Bone marrow (tissue), 2 donors: ENCODE measurements around the gene DDX56.
"Not testable (repeated sequence)": the region's sequence is repeated elsewhere in the genome, so short reads cannot be mapped to it uniquely, and the experiment has no call there.

Experiments used
- DNase-seq, 2 donors: peaks; one replicate each; lab custom pipeline; 2025; lab: John Stamatoyannopoulos, UW

DDX56 gene

DNA sequence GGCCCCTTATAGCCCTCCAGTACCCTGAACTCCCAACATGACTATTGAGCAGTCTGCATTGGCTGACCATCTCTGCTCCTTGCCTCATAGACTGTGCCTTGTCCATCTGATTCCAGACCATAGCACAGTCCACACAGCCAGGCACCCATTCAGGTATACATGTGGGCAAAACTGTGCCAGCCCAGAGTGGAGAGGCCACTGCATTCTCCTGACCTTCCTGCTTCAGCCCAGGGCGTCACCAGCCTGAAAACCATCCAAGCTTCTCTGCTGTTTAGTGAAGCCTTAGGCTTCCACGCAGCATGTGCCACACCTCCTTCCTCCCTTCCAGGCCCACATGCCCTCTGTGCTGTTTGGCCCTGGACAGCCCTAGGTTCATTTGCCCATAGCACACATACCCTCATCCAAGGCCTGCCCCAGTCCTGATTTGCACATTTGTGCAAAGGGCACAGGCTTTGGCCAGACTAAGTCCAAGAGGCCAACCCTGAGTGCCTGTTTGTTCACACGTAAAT is 10.5 kb downstream of the DDX56 start:
- no peak for DNase-seq

DNA sequence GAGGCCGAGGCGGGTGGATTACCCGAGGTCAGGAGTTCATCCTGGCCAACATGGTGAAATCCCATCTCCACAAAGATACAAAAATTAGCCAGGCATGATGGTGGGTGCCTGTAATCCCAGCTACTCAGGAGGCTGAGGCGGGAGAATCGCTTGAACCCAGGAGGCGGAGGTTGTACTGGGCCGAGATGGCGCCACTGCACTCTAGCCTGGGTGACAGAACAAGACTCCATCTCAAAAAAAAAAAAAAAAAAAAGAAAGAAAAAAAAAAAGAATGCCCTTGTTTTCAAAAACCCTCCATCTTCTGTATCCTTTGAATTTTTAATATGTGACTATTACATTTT is 11.1 kb downstream of the DDX56 start:
- DNase-seq: not testable (repeated sequence)

DNA sequence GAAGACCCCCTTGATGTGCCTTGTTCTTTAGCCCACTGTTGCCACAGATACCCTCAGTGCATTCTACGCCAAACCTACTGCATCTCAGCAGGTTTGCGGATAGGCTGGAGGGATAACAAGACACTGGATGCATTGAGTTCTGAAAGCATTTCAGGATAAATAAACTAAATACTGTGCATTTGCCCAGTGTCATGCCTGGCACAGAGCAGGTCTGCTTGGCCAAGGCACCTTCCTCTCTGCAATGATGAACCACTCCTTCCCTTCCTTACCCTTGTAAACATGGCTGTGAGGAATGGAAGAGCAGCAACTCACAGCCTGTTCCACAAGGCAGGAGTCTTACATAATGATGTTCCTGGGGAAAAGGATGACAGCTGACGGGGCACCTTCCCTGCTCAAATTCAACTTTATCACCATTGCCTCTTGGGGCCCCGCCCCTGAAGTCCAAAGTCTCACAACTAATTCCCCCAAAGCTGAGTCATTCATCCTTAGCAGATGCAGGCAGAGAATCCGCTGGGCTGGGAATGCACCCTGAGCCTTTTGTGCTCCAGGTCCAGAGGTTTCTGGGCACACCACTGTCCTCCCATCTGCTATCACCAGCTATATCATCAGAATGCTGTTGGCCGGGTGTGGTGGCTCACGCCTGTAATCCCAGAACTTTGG is 11.6 kb downstream of the DDX56 start:
- no peak for DNase-seq

DNA sequence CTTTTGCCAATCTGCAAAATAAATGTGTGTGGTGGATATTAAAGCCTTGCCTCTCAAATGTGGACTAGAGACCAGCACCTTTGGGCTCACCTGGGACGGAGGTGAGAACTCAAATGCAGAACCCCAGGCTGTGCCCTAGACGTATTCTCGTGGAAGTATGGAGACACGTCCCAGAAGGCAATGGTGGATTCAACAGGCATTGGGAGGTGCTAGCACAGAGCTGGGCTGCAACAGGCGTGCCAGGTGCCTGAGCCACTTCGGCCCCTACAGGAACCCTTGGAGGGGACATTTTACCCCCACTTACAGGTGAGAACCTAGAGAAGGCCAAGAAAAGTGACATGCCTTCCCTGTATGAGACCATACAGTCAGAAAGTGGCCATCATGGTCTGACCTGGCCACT is 12.2 kb downstream of the DDX56 start:
- no peak for DNase-seq

DNA sequence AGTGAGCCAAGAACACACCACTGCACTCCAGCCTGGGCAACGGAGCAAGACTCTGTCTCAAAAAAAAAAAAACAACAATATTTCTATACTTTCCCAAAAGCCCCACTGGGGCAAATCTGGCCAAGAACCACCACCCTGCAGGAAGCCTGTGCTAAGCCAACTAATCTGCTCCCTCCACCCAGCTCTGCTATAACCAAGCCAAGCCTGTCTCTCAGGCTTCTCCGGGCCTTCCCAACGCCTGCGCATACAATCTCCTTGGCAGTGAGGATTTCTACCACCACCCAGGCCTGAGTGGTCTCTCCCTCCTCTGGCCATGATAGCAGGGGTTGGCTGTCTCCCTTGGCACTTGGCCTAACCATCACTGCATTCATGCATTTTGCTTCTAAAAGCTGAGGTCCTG is 14.2 kb downstream of the DDX56 start:
- no peak for DNase-seq

DNA sequence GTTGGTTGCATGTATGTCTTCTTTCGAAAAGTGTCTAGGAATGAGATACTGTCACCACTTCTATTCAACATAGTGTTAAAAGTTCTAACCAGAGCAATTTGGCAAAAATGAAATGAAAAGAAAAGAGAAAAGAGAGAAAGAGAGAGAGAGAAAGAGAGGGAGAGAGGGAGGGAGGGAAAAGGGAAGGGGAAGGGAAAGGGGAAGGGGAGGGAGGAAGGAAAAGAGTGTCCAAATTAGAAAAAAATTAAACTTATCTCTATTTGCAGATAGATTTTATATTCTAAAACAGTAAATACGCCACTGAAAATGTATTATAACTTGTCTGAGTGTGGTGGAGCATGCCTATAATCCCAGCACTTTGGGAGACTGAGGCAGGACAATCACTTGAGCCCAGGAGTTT is 16.2 kb downstream of the DDX56 start:
- DNase-seq: no peak

DNA sequence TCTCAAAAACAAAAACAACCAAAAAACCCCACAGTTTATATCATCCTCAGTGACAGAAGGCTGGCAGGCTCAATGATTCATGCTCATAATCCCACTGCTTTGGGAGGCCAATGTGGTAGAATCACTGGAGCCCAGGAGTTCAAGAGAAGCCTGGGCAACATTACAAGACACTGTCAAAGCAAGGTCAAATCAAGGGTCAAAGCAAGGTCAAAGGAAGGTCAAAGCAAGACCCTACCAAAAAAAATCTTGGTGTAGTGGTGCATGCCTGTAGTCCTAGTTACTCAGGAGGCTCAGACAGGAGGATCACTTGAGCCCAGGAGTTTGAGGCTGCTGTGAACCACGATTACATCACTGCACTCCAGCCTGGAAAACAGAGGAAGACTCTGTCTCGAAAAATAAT is 18.4 kb downstream of the DDX56 start:
- DNase-seq: no peak

DNA sequence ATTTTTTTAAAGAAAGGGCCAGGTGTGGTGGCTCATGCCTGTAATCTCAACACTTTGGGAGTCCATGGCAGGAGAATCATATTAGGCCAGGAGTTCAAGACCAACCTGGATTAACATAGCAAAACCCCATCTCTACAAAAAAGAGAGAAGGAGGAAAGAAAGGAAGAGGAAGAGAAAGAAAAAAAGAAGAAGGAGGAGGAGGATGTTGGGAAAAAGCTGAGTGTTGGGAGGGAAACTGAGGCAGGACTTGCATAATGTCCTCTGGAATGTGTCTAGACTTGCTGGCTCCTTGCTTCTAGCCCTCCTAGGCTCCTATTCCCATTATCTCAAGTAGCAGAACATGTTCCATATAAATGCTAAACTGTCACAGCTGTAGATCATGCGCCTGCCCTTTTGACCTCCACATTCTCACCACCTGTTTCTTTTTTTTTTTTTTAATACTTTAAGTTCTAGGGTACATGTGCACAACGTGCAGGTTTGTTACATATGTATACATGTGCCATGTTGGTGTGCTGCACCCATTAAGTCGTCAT is 21.2 kb downstream of the DDX56 start:
- DNase-seq: not testable (repeated sequence)

DNA sequence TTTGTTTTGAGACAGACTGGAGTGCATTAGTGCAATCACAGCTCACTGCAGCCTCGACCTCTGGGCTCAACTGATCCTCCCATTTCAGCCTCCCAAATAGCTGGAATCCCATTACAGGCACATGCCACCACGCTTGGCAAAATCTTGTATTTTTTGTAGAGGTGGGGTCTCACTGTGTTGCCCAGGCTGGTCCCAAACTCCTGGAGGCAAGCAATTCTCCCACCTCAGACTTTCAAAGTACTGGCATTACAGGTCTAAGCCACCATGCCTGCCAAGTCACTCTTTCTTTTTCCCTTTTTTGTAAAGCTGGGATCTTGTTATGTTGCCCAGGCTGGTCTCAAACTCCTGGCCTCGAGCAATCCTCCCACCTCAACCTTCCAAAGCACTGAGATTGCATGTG is 24.3 kb downstream of the DDX56 start:
- DNase-seq: no peak

DNA sequence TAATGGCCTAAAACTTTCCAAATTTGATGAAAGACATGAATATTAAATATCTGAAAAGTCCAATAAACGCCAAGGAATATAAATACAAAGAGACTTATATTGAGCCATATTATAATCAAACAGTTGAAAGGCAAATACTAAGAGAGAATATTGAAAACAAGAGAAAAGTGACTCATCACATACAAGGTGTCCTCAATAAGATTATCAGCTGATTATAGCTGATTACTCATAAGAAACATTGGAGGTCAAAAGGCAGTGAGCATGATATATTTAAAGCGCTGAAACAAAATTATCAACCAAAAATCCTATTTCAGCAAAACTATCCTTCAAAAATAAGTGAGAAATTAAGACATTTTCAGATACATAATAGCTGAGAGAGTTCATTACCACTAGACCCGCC is 24.8 kb downstream of the DDX56 start:
- no peak for DNase-seq

DNA sequence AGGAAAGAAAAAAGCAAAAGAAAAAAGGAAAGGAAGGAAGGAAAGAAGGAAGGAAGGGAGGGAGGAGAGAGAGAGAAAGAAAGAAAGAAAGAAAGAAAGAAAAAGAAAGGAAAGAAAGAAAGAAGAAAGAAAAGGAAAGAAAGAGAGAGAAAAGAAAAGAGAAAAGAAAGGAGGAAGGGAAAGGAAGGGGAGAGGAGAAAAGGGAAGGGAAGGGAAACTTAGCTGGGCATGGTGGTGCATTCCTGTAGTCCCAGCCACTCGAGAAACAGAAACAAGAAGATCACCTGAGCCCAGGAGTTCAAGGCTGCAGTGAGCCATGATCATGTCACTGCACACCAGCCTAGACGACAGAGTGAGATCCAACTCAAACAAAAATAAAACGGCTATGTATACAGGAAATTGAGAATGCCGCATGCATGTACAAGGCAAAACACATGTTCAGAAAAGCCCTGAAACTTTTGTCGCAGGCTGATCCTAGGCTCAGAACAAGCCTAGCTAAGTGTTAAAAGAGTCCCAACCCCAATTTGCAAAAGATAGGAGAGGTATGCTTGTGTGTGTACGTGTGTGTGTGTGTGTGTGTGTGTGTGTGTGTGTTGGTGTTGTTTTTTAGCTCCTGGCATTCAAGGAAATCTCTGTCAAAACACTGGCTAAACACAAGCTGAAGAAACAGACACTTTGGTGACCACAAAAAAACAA is 26.0 kb downstream of the DDX56 start:
- DNase-seq: no peak

DNA sequence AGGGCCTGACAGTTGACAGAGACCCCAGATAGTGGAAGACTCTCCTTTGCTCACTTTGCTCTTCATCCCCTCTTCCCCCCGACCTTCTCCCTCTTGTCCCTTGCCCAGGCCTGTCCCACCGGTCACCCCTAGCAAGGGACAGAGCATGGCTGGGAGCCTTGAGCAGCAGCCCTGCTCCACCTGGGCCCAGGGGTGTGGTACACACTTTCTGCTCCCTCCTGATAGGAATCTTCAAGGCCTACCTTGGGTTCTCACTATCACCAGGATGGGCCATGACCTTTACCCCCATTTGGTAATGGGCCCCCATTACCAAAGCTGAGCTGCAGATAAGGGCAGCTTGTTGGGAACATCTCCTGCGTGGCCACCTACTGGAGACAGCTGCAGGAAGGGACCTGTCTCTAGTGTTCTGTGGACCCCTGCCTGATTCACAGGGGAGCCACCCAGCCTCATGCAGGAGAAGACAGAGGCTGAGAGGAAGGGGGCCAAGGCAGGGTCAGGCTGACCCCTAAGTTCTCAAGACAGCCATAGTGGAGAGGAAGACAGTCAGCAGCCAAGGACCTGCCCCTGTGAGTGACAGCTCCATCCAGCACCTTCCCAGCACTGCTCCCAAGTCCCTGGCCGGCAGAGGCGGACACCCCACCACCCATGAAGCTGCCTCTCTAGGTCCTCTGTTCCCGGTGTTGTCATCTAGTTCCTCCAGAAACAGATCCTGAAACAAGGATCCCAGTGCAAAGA is 31.7 kb downstream of the DDX56 start:
- no peak for DNase-seq

DNA sequence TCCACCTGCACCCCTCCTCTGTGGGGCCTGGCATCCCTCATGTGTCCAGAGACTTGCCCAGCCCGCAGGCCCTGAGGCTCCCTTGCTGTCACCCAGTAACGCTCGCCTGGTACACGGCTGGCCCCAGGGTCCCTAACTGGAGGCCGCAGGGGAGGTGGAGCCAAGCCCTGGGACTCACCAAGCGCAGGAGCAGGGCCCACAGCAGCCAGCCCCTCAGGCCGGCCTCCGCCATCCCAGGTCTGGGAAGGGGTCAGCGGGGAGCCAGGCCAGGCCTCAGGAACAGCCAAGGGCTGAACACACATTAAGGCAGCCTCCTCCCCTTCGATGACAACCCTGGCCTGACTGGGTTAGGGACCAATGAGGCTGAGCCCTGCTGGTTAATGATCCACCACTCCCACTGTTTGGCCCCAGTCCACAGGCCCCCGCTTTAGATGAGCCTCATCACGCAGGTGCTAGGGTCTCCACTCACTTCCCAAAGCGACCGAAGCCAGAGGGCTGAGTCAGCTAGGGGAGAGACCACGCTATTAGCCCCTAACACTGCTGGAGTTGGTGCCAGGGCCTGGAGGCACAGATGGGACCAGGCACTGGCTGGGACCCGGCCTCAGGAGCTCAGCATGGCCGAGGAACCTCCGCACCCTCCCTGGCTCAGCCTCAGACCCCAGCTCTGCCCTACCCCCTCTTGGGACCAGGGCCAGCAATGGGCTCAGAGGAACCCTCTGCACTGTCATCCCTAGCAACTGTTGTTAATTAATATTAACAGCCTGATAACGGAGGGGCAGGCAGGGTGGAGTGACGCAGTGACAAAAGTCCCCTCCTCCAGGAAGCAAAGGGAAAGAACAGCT is 32.5 kb downstream of the DDX56 start, which contains the start of gene NPC1L1:
Gene NPC1L1 (minus strand): TSS at position 303 of the 842 bp plus-strand sequence. CDS start 71 bp downstream, at position 232.
- DNase-seq: no peak

DNA sequence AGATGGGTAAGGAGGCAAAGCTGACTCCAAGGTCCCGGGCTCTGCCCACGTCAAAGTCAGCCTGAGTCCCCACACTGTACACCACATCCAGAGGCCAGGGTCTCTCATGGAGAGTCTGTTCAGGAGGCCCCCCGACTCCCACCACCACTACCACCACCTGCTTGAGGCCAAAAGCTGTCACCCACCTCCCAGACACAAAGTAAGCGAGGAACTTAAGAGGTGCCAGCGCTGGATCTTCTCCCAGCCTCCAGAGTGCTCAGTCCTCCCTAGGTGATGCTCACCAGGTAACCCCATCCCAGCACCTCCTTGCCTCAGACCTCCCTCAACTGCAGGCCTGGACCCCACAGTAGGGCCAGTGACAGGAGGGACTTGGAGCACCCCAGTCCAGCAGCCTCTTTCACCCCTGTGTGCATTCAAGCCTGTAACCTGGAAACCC is 33.1 kb downstream of the DDX56 start:
- DNase-seq: no peak

DNA sequence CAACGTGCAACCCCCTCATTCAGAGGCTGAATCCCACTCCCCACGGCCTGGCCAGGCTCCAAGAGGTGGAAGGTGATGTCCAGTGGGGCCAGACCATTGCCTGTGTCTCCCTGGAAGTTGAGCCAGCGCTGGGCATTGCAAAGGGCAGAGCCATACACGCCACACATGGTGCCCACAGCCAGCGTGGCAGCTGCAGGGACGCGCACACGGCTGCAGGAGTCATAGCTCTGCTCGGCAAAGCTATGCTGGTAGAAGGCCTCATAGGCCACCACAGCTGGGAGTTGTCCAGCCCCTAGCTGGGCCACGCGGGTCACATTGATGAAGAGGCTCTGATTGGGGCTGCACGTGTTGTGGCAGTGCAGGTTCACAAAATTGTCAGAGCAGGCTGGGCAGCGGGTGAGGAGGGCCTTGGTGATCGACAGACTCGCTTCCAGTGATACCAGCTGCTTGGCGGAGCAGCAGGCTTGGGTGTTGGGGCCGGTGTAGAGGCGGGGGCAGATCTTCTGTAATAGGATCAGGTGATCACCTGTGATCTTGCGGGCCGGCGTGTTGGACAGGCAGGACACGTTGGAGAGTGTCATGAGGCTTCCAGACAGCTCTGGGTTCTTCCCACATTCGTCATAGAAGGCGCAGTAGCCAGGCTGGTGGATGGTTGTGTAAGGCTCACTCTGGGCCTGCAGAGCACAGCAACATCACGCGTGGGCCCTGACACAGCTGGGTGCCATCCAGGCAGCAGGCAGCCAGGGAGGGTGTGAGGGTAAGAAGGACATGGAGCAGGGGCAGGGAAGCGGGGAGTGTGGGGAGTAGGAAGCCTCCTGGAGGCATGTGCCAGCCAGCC is 33.8 kb downstream of the DDX56 start:
- no peak for DNase-seq

DNA sequence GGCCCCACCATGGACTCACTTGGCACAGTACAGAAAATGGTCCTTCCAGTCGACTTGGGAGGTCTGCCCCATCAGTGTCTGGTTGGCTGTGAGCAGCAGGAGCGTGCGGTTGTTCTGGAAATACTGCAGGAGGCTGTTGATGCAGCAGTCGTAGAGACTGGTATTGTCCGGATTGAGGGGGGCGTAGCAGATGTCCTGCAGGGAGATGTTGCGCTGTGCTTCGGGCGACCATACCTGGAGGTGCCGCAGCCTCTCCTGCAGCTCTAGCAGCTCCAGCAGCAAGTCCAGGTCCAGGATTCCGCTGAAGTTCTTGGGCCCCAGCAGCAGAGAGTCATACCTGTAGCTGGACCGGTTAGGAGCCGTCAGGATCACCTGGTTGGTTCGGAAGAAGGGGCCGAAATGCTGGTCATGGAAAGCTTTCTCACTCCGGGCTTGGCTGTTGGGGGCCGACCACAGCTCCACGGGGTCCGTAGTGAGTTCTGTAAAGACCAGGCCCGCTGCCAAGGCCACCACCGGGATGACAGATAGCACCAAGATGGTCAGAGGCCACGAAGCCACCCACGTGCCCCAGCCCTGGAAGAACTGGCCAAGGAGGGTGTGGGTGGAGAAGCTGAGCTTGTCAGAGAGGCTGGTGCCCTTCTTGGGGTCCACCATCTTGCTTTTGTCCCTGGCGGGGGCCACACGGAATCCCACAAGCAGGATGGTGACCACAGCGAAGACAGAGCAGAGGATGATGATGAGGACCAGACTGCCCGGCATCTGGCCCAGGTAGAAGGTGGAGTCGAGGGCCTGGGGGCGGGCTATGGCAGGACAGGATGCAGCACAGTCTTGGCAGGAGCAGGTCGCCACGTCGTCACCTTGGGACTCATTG is 34.7 kb downstream of the DDX56 start:
- no peak for DNase-seq

DNA sequence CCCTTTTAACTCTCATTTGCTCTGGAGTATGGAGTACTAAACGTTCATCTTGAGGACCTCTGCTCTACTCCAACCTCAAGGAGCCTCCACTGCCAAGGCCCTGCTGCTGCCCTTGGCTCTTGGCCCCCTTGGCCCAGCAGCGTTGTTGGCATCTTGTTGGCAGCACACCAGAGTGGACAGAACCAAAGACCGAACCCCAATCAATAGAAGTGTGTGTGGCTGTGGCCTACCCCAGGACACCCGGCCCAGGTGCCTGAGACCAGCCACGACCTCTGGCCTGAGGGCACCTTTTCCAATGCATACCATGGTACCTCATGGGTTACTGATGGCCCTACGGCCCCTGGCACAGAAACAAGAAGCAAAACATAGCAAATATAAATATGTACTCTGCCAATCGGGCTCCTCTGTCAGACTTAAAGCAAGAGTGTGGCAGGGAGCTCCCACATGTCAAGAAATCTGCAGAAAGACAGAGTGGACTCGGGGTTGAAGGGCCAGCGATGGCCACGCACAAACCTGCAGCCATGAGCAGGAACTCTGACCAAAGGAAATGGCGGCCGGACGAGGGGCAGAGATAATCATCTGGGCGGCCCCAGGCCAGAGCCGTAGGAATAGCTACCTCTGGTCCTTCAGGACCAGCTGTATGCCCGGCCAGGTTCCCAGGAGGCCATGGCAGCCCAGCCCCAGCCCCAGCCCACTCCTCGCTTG is 35.5 kb downstream of the DDX56 start:
- DNase-seq: no peak

DNA sequence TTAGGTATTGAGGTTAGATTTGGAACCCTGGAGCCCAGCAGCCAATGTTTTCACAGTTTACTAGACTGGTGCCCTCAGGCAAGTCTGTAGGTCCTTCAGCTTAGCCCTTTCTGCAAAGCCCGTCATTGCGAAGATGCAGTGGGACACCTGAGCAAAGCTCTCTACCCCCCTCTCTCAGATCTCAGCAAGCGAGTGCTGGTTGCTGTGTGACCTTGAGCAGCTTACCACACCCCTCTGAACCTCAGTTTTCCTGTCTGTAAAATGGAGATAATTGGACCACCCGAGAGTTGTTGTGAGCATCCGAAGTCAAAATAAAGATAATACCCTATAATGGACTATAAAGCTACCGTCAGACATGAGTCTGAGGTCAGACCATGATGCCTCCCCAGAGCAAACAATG is 36.3 kb downstream of the DDX56 start:
- DNase-seq: no peak

DNA sequence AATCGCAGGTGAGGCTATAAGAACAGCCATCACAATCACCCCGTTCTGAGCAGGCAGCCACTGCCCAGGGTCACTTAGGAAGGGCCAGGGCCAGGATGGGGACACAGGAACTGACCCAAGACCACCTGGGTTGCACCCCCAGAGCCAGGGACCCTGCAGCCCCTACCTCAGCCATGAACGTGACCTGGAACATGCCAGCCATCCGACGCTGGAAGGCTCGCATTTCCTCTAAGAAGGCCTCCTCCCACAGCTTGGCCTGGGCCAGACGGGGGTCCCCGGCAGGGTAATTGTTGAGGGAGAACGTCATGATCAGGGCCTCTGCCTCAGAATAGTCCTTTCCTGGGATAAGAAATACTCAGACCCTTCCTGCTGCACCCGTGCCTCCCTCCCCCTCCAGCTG is 37.6 kb downstream of the DDX56 start:
- DNase-seq: no peak
